Pancreas (tissue), 10 donors: Measurements from ENCODE around the gene BABAM2. TPM values are rescaled to one million over a fixed set of nuclear protein-coding genes. Genes with fewer than 3 reads are reported as not detected.

Source experiments
- ATAC-seq, 4 donors: fragments of 200-7000 bp; cut with Tn5 transposase; one replicate each; pipeline versions ENCODE4 v1.8.0 to v1.9.1; 2020; ENCODE audit warnings: mild to moderate bottlenecking in 4 of 4, moderate library complexity in 4 of 4
- DNase-seq, 6 donors: peaks; one replicate each; pipeline ENCODE4 v3.0.0-alpha.2; 2020
- FAIRE-seq: peaks from 2 replicates; lab custom pipeline; 2012; peaks lifted over from hg19 to GRCh38; lab: Jason Lieb, UNC
- H3K27ac ChIP-seq, 4 donors: fragments of 200-600 bp; sonication (generic); 1 replicate in 3 of 4; 2 replicates in 1 of 4; pipeline versions ENCODE4 v1.5.0 to v1.8.0; 2020
- H3K27me3 ChIP-seq, 4 donors: fragments of 200-600 bp; one replicate each; pipeline ENCODE4 v1.8.0; 2021
- H3K36me3 ChIP-seq, 3 donors: fragments of 200-600 bp; sonication (generic) in 1 of 3; one replicate each; pipeline versions ENCODE4 v1.5.0 to v1.8.0; 2020 to 2021
- H3K4me1 ChIP-seq, 3 donors: fragments of 200-600 bp; one replicate each; pipeline ENCODE4 v1.8.0; 2021
- H3K4me3 ChIP-seq, 4 donors: fragments of 200-600 bp; sonication (generic) in 2 of 4; one replicate each; pipeline versions ENCODE4 v1.5.0 to v1.8.0; 2020 to 2021
- H3K9me3 ChIP-seq, 4 donors: fragments of 200-600 bp; one replicate each; pipeline ENCODE4 v1.8.0; 2021
- WGBS, 2 donors: extraction: QIAGEN DNeasy Blood & Tissue Kit; methylation state at CpG; one replicate each; pipeline ENCODE4 v1.1.7; 2013; 5-methylcytosine and 5-hydroxymethylcytosine counted together
- intact Hi-C, 3 donors: fragments of 100-400 bp; cut with DNase I; formaldehyde crosslinking; loops; one replicate each; pipeline versions ENCODE4 v1.11.1 to v1.14.2; 2022
- polyA plus RNA-seq, 2 donors: library from polyadenylated mRNA; stranded (reverse); fragments of 200-250 nt; gene quantifications; one replicate each; pipeline ENCODE4 v1.2.3, GENCODE V29; 2013
- total RNA-seq, 6 donors: library from RNA; stranded (reverse); fragmentation: NEBNext Ultra II Directional in 4 of 6; extraction: Animal tissue kit (Norgen Biotek cat#: 25700) in 4 of 6; gene quantifications; one replicate each; pipeline versions ENCODE4 v1.2.1 to v1.2.4, GENCODE V29; 2021 to 2023
- TF ChIP-seq, protein P1 (sequence below), 4 donors: fragments of 200-600 bp; sonication (generic) in 3 of 4; IDR thresholded peaks; one replicate each; pipeline versions ENCODE4 v1.5.0 to v1.8.0; 2021; ENCODE audit warnings: antibody characterized with exemption in 4 of 4
- donor health status: healthy with polysubstance abuse.
- donor health status: DM: no; HTN: no; CAD: no; lungs with moderate emphysema.
- donor health status: DM: no; HTN: no; CAD: no.
- donor health status: control.
- donor health status: control.
- donor health status: Bipolar disorder and iron deficiency.
- donor health status: DM: yes; HTN: yes; CAD: no.
- donor health status: DM: no; HTN: no; CAD: no.
- donor health status: DM: no; HTN: no; CAD: no.
- donor health status: DM: yes; HTN: yes; CAD: no.

BABAM2 gene
- total and polyA plus RNA-seq, 8 donors, result 9.4 to 21.3 (median 15.6) TPM

DNA sequence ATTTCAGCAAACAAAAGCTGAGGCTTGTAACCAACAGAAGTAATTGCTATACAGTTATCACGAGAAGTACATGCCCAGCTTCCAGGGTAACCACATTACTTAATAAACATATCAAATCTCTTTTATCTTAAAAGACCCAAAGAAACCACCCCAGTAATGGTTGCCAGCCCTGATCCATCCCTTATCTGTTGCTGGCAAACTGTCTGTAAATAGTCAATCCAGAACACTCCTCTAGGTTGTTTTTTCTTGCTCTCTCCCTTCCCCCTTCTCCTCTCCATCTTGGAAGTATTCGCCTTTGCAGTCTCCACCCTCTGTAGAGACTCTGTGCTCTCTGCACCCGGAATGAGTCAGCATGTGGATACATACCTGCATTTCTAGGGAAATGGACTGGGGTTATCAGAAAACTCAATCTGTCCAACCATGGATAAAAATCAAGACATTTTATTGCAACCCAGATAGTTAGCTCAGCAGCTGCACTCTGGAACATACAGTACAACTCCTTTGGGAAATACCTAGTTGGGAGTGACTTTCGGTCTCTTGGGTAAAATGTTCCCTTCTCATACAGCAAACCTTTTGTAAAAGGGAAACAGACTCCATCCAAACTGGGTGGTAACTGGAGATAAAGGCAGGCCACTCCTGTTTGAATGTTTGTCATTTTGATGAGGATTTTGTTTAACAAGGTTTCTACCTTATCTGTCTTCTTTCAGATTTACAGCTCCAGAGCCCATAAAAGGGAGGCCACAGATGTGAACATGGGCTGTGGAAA is 378.7 kb downstream of the BABAM2 start:
- peak; percentile 78 to 82 (median 80) for ATAC-seq
- 30 to 37% methylated on average over 4 of the region's 4 CpGs for WGBS, 2 donors
- Histone ChIP-seq H3K27ac (no peak overlapping the region), H3K27me3 (no peaks in the 10 kb centered on the region), H3K36me3 (no peaks in the 10 kb centered on the region), H3K4me1 (peaks cover 0 to 8% (median 0%) of the 10 kb centered on the region in 3 donors), H3K9me3 (no peaks in the 10 kb centered on the region), H3K4me3 (no peak overlapping the region)
- intact Hi-C loops, result no loop called here
- FAIRE-seq, result peak; percentile 69
- no peak for DNase-seq
- TF ChIP-seq, protein P1, sequence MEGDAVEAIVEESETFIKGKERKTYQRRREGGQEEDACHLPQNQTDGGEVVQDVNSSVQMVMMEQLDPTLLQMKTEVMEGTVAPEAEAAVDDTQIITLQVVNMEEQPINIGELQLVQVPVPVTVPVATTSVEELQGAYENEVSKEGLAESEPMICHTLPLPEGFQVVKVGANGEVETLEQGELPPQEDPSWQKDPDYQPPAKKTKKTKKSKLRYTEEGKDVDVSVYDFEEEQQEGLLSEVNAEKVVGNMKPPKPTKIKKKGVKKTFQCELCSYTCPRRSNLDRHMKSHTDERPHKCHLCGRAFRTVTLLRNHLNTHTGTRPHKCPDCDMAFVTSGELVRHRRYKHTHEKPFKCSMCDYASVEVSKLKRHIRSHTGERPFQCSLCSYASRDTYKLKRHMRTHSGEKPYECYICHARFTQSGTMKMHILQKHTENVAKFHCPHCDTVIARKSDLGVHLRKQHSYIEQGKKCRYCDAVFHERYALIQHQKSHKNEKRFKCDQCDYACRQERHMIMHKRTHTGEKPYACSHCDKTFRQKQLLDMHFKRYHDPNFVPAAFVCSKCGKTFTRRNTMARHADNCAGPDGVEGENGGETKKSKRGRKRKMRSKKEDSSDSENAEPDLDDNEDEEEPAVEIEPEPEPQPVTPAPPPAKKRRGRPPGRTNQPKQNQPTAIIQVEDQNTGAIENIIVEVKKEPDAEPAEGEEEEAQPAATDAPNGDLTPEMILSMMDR (IDR thresholded peaks at IDR 0.05), result no peak

DNA sequence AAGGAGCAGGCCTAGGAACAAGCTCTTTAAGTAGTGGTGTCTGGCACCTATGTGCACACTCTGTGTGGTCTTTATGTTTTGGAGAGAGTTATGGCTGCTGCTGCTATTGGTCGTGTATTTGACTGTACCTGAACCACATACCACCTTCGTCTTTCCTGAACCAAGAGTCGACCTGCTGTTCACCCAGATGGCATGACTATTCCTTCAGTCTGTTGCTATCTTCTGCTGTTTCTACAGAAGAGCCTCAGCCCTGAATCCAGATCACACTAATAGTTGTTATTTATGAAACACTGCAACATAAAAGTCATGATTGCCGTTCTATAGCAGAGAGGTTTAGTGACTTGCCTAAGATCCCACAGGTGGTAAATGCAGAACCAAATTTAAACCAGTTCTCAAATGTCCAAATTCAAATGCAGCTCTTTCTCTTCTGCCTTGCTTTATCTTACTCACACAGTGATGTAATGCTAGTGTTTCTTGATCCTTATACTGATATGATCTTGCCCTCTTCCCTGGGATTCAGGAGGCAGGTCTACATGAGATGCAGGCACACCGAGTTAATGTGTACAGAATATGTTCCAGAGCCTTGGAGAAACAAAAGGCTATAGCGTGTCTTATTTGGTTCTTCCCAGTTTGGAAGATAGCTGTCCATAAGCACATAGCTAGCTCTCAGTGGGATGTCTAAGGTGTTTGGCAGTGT is 380.1 kb downstream of the BABAM2 start:
- Histone ChIP-seq H3K4me3 (no peak overlapping the region), H3K4me1 (peaks cover 0 to 8% (median 0%) of the 10 kb centered on the region in 3 donors), H3K27me3 (no peaks in the 10 kb centered on the region), H3K9me3 (no peaks in the 10 kb centered on the region), H3K27ac (no peak overlapping the region), H3K36me3 (no peaks in the 10 kb centered on the region)
- no peak for ATAC-seq
- WGBS, 2 donors, result 93 to 96% methylated on average over 6 of the region's 6 CpGs
- no peak for DNase-seq
- TF ChIP-seq, protein P1 (IDR thresholded peaks at IDR 0.05), result no peak
- no peak for FAIRE-seq
- intact Hi-C loops, result no loop called here

DNA sequence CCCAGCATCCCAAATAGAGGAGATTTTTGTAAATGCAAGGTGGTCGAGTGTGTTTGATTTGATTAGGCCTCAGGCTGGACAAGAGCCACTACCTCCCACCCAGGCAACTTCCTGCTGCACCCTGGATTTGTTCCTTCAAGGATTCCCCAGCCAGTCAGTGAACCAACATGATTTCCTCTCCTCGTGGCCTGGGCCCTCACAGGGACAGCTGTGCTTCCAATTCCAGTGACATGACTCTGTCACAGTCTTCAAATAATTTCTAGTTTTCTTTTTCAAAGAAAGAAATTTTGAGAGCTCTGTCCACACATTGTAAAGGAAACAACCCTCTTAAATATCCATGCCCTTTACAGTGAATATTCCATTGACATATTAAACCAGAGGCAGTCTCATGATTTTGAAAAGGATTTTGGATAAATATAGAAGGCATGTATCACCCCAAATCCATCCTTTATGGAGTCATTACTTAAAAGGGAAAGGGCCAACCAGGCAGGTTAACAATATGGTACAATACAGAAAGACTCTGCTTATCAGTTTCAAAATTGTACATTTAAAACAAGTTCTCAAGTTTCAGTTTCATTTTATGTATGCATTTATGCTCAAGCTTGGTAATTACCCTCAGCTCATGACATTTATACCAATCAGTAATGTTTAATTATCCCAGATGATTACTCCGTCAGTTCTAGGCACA is 380.8 kb downstream of the BABAM2 start:
- H3K27ac ChIP-seq, result no peak overlapping the region
- FAIRE-seq, result no peak
- WGBS, 2 donors, result 82 to 89% methylated on average over 3 of the region's 3 CpGs

GRCh38 chr2:28271919-28272250 is 381.4 kb downstream of the BABAM2 start:
- no peak for DNase-seq
- no peaks in the 10 kb centered on the region for H3K9me3 ChIP-seq
- intact Hi-C loops, result no loop called here
- no peak overlapping the region for H3K4me3 ChIP-seq
- no peaks in the 10 kb centered on the region for H3K27me3 ChIP-seq
- TF ChIP-seq, protein P1 (IDR thresholded peaks at IDR 0.05), result no peak
- ATAC-seq, result no peak
- peaks cover 0 to 8% (median 0%) of the 10 kb centered on the region in 3 donors for H3K4me1 ChIP-seq
- no peak for FAIRE-seq
- H3K36me3 ChIP-seq, result no peaks in the 10 kb centered on the region
- H3K27ac ChIP-seq, result no peak overlapping the region

More for the DNA sequence above, 380.8 kb downstream of the BABAM2 start:
- TF ChIP-seq, protein P1 (IDR thresholded peaks at IDR 0.05), result no peak
- no peaks in the 10 kb centered on the region for H3K9me3 ChIP-seq
- no peaks in the 10 kb centered on the region for H3K27me3 ChIP-seq
- no peak overlapping the region for H3K4me3 ChIP-seq
- no peak for DNase-seq
- H3K4me1 ChIP-seq, result peaks cover 0 to 8% (median 0%) of the 10 kb centered on the region in 3 donors
- no peaks in the 10 kb centered on the region for H3K36me3 ChIP-seq
- ATAC-seq, result no peak
- intact Hi-C loops, result no loop called here
